Measurements from ENCODE around the gene DENR.

- TF ChIP-seq GABPA (IDR thresholded peaks at IDR 0.05; ENCODE audit: borderline replicate concordance, insufficient read depth, low read length) (no peak), ATF3 (IDR thresholded peaks at IDR 0.05; ENCODE audit: insufficient read depth, low read depth, low read length) (no peak), NRF1 (IDR thresholded peaks at IDR 0.05; ENCODE audit: low read depth, low read length) (no peak), CTCF (IDR thresholded peaks at IDR 0.05; ENCODE audit: control extremely low read depth in 1 of 3, insufficient read depth in 1 of 3, low read depth in 1 of 3, low read length in 3 of 3) (no peak), CREB1 (IDR thresholded peaks at IDR 0.05) (no peak), NANOG (IDR thresholded peaks at IDR 0.05; ENCODE audit: insufficient read depth, low read depth, low read length, poor library complexity, severe bottlenecking) (no peak), SP1 (IDR thresholded peaks at IDR 0.05; ENCODE audit: low read depth, low read length) (no peak), CEBPB (IDR thresholded peaks at IDR 0.05; ENCODE audit: low read depth, low read length) (no peak), POLR2A (IDR thresholded peaks at IDR 0.05; ENCODE audit: control extremely low read depth in 1 of 2, low read depth in 2 of 2, low read length in 2 of 2) (no peak), USF2 (IDR thresholded peaks at IDR 0.05; ENCODE audit: low read length) (no peak), JUN (IDR thresholded peaks at IDR 0.05; ENCODE audit: low read depth, low read length) (no peak), CTBP2 (IDR thresholded peaks at IDR 0.05; ENCODE audit: borderline replicate concordance, insufficient read depth, insufficient read length, low read length) (no peak), POLR2AphosphoS5 (IDR thresholded peaks at IDR 0.05; ENCODE audit: low read depth, low read length) (no peak)
These were observed 59.2 kb downstream of the DENR start for GRCh38 chr12:122811777-122812176.

All from H1 (cell line).